ENCODE results near the gene SKAP1.

DNA sequence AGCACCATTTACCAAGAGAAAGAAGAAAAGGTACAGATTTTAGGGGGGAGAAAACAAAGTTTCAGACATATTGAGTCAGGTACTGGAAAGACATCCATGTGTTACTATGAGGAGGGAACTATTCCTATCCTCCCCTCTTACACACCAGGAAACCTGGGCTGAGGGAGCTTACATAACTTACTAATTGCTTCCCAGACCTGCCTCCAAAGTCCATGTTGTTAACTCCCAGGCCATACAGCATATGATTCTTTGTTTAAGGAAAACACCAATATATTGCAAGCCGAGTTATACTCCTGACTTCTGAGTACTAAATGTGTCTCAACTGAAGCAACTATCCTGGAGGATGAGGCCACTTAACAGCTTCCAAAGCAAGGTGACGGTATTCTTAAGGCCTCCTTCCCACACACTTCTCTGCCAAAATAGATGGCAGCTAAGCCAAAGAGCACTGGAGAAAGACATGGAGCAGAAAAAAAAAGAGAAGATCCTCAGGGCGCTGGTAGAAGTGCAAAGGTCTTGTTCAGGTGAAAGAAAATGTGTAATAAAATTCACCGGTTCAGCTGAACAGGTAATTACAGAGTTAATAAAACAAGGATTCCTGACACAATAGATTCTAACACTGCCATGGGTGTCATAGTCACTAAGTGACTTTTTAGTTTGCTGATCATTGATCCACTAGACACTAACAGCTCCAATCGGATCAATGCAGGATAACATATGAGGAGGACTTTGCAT, 151.1 kb downstream of the SKAP1 start:
- TF ChIP-seq POLR2A (IDR thresholded peaks at IDR 0.05), result no peak
- TF ChIP-seq, protein P1, sequence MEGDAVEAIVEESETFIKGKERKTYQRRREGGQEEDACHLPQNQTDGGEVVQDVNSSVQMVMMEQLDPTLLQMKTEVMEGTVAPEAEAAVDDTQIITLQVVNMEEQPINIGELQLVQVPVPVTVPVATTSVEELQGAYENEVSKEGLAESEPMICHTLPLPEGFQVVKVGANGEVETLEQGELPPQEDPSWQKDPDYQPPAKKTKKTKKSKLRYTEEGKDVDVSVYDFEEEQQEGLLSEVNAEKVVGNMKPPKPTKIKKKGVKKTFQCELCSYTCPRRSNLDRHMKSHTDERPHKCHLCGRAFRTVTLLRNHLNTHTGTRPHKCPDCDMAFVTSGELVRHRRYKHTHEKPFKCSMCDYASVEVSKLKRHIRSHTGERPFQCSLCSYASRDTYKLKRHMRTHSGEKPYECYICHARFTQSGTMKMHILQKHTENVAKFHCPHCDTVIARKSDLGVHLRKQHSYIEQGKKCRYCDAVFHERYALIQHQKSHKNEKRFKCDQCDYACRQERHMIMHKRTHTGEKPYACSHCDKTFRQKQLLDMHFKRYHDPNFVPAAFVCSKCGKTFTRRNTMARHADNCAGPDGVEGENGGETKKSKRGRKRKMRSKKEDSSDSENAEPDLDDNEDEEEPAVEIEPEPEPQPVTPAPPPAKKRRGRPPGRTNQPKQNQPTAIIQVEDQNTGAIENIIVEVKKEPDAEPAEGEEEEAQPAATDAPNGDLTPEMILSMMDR (IDR thresholded peaks at IDR 0.05), result no peak

All from thyroid gland (tissue), 4 donors.